ENCODE measurements around the gene FAM107B. TPM values are rescaled to one million over a fixed set of nuclear protein-coding genes. Genes with fewer than 3 reads are reported as not detected.

The FAM107B gene
- total RNA-seq, 1 experiment from 2014 or later, result 41.3 TPM

DNA sequence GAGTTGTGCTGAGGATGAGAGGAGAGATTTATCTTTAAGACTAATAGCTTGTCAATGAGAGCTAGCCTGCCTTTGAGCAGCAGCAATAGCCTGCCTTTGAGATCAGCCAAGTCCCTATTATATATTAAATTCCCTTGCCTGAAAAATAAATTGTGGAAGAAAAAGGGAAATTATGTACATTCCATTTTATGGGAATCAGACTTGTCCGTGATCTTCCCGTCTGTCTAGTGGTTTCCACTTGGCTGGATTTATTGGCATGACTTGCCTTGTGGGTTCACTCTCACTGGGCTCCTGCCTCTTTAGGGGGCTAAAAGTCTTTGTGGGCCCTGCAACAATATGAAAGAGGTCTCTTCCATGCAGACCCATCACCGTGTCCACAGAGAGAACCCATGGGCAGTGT lies 272.3 kb downstream of the FAM107B start:
- Mint-ChIP-seq H3K4me1 (ENCODE audit: insufficient read depth, unreplicated experiment) (no peaks in the 10 kb centered on the region), H3K27me3 (ENCODE audit: insufficient read depth, unreplicated experiment) (peaks cover 11% of the 10 kb centered on the region), H3K36me3 (ENCODE audit: insufficient read depth, unreplicated experiment) (no peaks in the 10 kb centered on the region), H3K9me3 (ENCODE audit: unreplicated experiment) (no peaks in the 10 kb centered on the region), H3K4me3 (ENCODE audit: unreplicated experiment) (no peak overlapping the region), H3K27ac (ENCODE audit: low read depth, unreplicated experiment) (no peak overlapping the region)
- ChIA-PET POLR2A (no interaction called here), CTCF (interaction anchor here (0.6 kb wide), 1 partner anchor 28 kb away, joined by 3 read pairs; no protein-coding TSS in a partner anchor)
- intact Hi-C loops (cut with micrococcal nuclease), result no loop called here
- BruUV-seq (replicated peaks), result no TSS peak
- DNase-seq (ENCODE audit: unreplicated experiment), result no peak
- TF ChIP-seq, protein P1, sequence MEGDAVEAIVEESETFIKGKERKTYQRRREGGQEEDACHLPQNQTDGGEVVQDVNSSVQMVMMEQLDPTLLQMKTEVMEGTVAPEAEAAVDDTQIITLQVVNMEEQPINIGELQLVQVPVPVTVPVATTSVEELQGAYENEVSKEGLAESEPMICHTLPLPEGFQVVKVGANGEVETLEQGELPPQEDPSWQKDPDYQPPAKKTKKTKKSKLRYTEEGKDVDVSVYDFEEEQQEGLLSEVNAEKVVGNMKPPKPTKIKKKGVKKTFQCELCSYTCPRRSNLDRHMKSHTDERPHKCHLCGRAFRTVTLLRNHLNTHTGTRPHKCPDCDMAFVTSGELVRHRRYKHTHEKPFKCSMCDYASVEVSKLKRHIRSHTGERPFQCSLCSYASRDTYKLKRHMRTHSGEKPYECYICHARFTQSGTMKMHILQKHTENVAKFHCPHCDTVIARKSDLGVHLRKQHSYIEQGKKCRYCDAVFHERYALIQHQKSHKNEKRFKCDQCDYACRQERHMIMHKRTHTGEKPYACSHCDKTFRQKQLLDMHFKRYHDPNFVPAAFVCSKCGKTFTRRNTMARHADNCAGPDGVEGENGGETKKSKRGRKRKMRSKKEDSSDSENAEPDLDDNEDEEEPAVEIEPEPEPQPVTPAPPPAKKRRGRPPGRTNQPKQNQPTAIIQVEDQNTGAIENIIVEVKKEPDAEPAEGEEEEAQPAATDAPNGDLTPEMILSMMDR (IDR thresholded peaks at IDR 0.05; ENCODE audit: unreplicated experiment), result no peak

DNA sequence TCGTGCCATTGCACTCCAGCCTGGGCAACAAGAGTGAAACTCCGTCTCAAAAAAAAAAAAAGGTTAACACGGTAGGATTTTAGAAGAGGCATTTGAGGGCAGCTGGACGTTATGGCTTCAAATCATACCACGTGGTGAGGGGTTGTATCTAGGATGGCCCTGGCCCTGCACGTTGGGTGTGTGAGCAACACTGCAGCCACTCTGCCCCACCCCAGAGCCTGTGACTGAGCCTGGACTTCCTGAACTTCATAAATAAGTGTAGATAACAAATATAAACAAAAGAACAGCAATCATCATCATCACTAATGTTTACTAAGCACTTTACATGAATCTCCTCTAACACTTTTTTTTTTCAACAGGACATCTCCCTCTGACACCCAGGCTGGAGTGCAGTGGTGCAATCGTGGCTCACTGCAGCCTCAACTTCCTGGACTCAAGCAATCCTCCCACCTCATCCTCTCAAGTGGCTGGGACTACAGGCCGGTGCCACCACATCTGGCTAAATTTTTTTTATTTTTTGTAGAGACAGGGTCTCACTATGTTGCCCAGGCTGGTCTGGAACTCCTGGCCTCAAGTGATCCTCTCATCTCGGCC lies 274.4 kb downstream of the FAM107B start:
- TF ChIP-seq, protein P1 (IDR thresholded peaks at IDR 0.05; ENCODE audit: unreplicated experiment), result no peak
- Mint-ChIP-seq H3K36me3 (ENCODE audit: insufficient read depth, unreplicated experiment) (no peaks in the 10 kb centered on the region), H3K27me3 (ENCODE audit: insufficient read depth, unreplicated experiment) (peaks cover 11% of the 10 kb centered on the region), H3K4me3 (ENCODE audit: unreplicated experiment) (no peak overlapping the region), H3K27ac (ENCODE audit: low read depth, unreplicated experiment) (no peak overlapping the region), H3K4me1 (ENCODE audit: insufficient read depth, unreplicated experiment) (no peaks in the 10 kb centered on the region), H3K9me3 (ENCODE audit: unreplicated experiment) (no peaks in the 10 kb centered on the region)
- POLR2A ChIA-PET, result no interaction called here
- intact Hi-C loops (cut with micrococcal nuclease), result no loop called here
- no TSS peak for BruUV-seq (replicated peaks)
- CTCF ChIA-PET, result interaction anchor here (0.6 to 3.8 kb wide), 9 partner anchors 8 to 571 kb away, joined by 3 to 28 read pairs (median 4); partner anchors contain the start of genes CDNF, HSPA14 and MSANTD7
- DNase-seq (ENCODE audit: unreplicated experiment), result no peak

DNA sequence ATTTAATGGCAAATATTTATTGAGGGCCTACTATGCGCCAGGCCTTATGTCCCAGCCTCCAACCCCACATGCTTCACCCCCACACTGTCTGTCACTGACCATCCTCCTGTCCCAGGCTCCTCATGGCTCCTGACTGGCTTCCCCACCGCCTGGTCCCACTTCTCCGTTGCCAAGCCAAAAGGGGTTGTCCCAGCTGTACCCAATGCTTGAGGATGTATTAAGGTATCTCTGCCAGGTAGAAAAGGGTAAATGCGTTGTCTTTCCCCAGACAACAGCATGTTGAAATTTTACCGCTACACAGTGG lies 275.1 kb downstream of the FAM107B start:
- Mint-ChIP-seq H3K27ac (ENCODE audit: low read depth, unreplicated experiment) (no peak overlapping the region), H3K4me3 (ENCODE audit: unreplicated experiment) (no peak overlapping the region), H3K27me3 (ENCODE audit: insufficient read depth, unreplicated experiment) (peaks cover 11% of the 10 kb centered on the region), H3K9me3 (ENCODE audit: unreplicated experiment) (no peaks in the 10 kb centered on the region), H3K36me3 (ENCODE audit: insufficient read depth, unreplicated experiment) (no peaks in the 10 kb centered on the region), H3K4me1 (ENCODE audit: insufficient read depth, unreplicated experiment) (no peaks in the 10 kb centered on the region)
- POLR2A ChIA-PET, result interaction anchor here (0.9 kb wide), 1 partner anchor 8 kb away, joined by 4 read pairs; no protein-coding TSS in a partner anchor
- BruUV-seq (replicated peaks), result no TSS peak
- CTCF ChIA-PET, result interaction anchor here (0.5 to 3.8 kb wide), 16 partner anchors 9 to 572 kb away, joined by 3 to 28 read pairs (median 4); partner anchors contain the start of genes CDNF, HSPA14, MSANTD7 and SUV39H2
- intact Hi-C loops (cut with micrococcal nuclease), result loop anchor here (1.0 to 5.0 kb wide), 4 partner anchors 119 to 873 kb away; partner anchors contain the start of gene FAM171A1
- no peak for DNase-seq (ENCODE audit: unreplicated experiment)
- TF ChIP-seq, protein P1 (IDR thresholded peaks at IDR 0.05; ENCODE audit: unreplicated experiment), result no peak

DNA sequence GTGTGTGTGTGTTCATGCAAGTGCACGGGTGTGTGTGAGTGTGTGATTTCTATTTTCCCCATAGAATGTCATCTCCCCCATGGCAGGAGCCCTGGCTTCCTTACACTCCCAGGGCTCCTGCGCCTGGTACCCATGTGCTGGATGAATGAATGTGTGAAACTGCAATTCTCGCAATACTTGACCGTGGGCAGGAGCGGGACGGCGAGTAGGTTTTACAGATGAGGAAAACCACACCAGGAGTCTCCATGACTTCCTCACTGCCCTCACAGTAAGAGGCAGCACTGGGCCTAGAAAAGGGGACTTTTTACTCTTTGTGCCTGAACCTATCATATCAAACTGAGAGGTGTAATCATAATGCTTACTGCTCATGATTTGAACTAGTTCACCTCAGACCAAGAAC lies 276.4 kb downstream of the FAM107B start:
- TF ChIP-seq, protein P1 (IDR thresholded peaks at IDR 0.05; ENCODE audit: unreplicated experiment), result no peak
- ChIA-PET CTCF (interaction anchor here (0.5 to 3.8 kb wide), 19 partner anchors 10 to 380 kb away, joined by 3 to 28 read pairs (median 3); partner anchors contain the start of genes CDNF, HSPA14, MSANTD7 and SUV39H2), POLR2A (interaction anchor here (0.9 kb wide), 1 partner anchor 10 kb away, joined by 4 read pairs; no protein-coding TSS in a partner anchor)
- no peak for DNase-seq (ENCODE audit: unreplicated experiment)
- no TSS peak for BruUV-seq (replicated peaks)
- Mint-ChIP-seq H3K27me3 (ENCODE audit: insufficient read depth, unreplicated experiment) (peaks cover 11% of the 10 kb centered on the region), H3K4me1 (ENCODE audit: insufficient read depth, unreplicated experiment) (no peaks in the 10 kb centered on the region), H3K27ac (ENCODE audit: low read depth, unreplicated experiment) (no peak overlapping the region), H3K36me3 (ENCODE audit: insufficient read depth, unreplicated experiment) (no peaks in the 10 kb centered on the region), H3K9me3 (ENCODE audit: unreplicated experiment) (no peaks in the 10 kb centered on the region), H3K4me3 (ENCODE audit: unreplicated experiment) (no peak overlapping the region)
- intact Hi-C loops (cut with micrococcal nuclease), result loop anchor here (5.0 kb wide), 2 partner anchors 474 to 874 kb away; partner anchors contain the start of gene FAM171A1
